HCT116 (cell line): ENCODE data around the gene FALEC. TPM values are rescaled to one million over a fixed set of nuclear protein-coding genes. Genes with fewer than 3 reads are reported as not detected.

Experiments
- ATAC-seq: fragments of 200-7000 bp; cut with Tn5 transposase; 2 replicates; pipeline ENCODE4 v1.9.1; 2020; ENCODE audit warnings: mild to moderate bottlenecking, moderate library complexity
- BruUV-seq: library from RNA; stranded (reverse); fragments of 400-500 nt; replicated peaks from 2 replicates; lab custom pipeline; 2021; lab: Mats Ljungman, UMichigan
- CTCF ChIA-PET: fragments of 300-600 bp; sonication (Branson Sonifier 250); formaldehyde crosslinking; loops from one replicate; lab custom pipeline; 2021; ENCODE audit warnings: antibody characterized with exemption; lab: Charles Lee
- POLR2A ChIA-PET: fragments of 300-600, 350-600 bp; sonication (Branson Sonifier 250); formaldehyde crosslinking; loops from one replicate; lab custom pipeline; 2021; ENCODE audit warnings: antibody characterized with exemption; lab: Charles Lee
- RAD21 ChIA-PET, 2 experiments: fragments of 300-600 bp; sonication (Branson Sonifier 250); formaldehyde crosslinking; loops; one replicate each; lab custom pipeline; 2023; ENCODE audit warnings: low total read pairs in 2 of 2; ENCODE audit not compliant: uncharacterized antibody in 2 of 2, unreplicated experiment in 2 of 2, low non-redundant PET in 1 of 2; lab: Charles Lee
- DNase-seq: peaks from one replicate; pipeline ENCODE4 v3.0.0-alpha.2; 2010; ENCODE audit warnings: low read depth, low spot score
- H2AFZ ChIP-seq: fragments of 200-600 bp; shearing (Covaris generic), sonication (generic); 2 replicates; pipeline ENCODE4 v1.6.1; 2017; ENCODE audit warnings: low read depth, mixed run types, mixed read lengths, antibody characterized with exemption, low read length; ENCODE audit not compliant: poor library complexity, severe bottlenecking
- H3K27ac ChIP-seq: 2 replicates; pipeline ENCODE4 v1.5.1; 2012; ENCODE audit warnings: low read depth, low read length
- H3K27me3 ChIP-seq: fragments of 200-600 bp; sonication (generic); 2 replicates; pipeline ENCODE4 v1.6.1; 2016; ENCODE audit warnings: mixed run types, low read length, mixed read lengths; ENCODE audit not compliant: insufficient read depth
- H3K36me3 ChIP-seq, 2 experiments: fragments of 200-500 bp in 1 of 2; fragments of 200-600 bp in 1 of 2; sonication (Bioruptor generic) in 1 of 2; sonication (generic) in 1 of 2; 2 replicates each; pipeline versions ENCODE4 v1.5.1 to v1.6.1; 2014 to 2016; ENCODE audit warnings: low read length in 2 of 2, inconsistent platforms in 1 of 2, mixed read lengths in 1 of 2, mixed run types in 1 of 2; ENCODE audit not compliant: insufficient read depth in 2 of 2, control insufficient read depth in 1 of 2
- H3K4me1 ChIP-seq, 2 experiments: fragments of 200-600 bp in 1 of 2; sonication (generic) in 1 of 2; 2 replicates each; pipeline versions ENCODE4 v1.5.1 to v1.6.1; 2012 to 2017; ENCODE audit warnings: low read length in 2 of 2, inconsistent platforms in 1 of 2, mild to moderate bottlenecking in 1 of 2, mixed read lengths in 1 of 2, mixed run types in 1 of 2, moderate library complexity in 1 of 2; ENCODE audit not compliant: insufficient read depth in 2 of 2, control insufficient read depth in 1 of 2
- H3K4me2 ChIP-seq: fragments of 200-600 bp; sonication (generic); 2 replicates; pipeline ENCODE4 v1.6.1; 2017; ENCODE audit warnings: mixed run types, low read length, mixed read lengths
- H3K4me3 ChIP-seq, 2 experiments: fragments of 200-600 bp in 1 of 2; sonication (generic) in 1 of 2; replicated peaks in 1 of 2; 2 replicates each; pipeline ENCODE4 v1.5.1; 2011 to 2016; ENCODE audit warnings: low read length in 2 of 2, control low read depth in 1 of 2, low read depth in 1 of 2, mild to moderate bottlenecking in 1 of 2, mixed read lengths in 1 of 2, mixed run types in 1 of 2
- H3K79me2 ChIP-seq: fragments of 200-600 bp; sonication (generic); 2 replicates; pipeline ENCODE4 v1.6.1; 2017; ENCODE audit warnings: mild to moderate bottlenecking, mixed run types, low read length, moderate library complexity, mixed read lengths; ENCODE audit not compliant: insufficient read depth
- H3K9ac ChIP-seq: fragments of 200-600 bp; sonication (generic); 2 replicates; pipeline ENCODE4 v1.6.1; 2016; ENCODE audit warnings: low read length, mixed read lengths
- H3K9me2 ChIP-seq: fragments of 200-600 bp; sonication (generic), shearing (Covaris generic); 2 replicates; pipeline ENCODE4 v1.6.1; 2017; ENCODE audit warnings: mixed run types, mild to moderate bottlenecking, moderate library complexity; ENCODE audit not compliant: insufficient read depth
- H3K9me3 ChIP-seq, 2 experiments: fragments of 200-500 bp in 1 of 2; fragments of 200-600 bp in 1 of 2; sonication (Bioruptor generic) in 1 of 2; sonication (generic) in 1 of 2; 2 replicates each; pipeline ENCODE4 v1.6.1; 2014 to 2017; ENCODE audit warnings: low read length in 2 of 2, mixed read lengths in 2 of 2, inconsistent platforms in 1 of 2, low read depth in 1 of 2, mild to moderate bottlenecking in 1 of 2, mixed run types in 1 of 2, moderate library complexity in 1 of 2; ENCODE audit not compliant: control insufficient read depth in 1 of 2, insufficient read depth in 1 of 2
- H4K20me1 ChIP-seq: fragments of 200-600 bp; sonication (generic), shearing (Covaris generic); 2 replicates; pipeline ENCODE4 v1.6.1; 2017; ENCODE audit warnings: mixed run types, mild to moderate bottlenecking, moderate library complexity; ENCODE audit not compliant: insufficient read depth
- CBX3 ChIP-seq: IDR thresholded peaks from 2 replicates; pipeline ENCODE4 v1.6.1; 2012; ENCODE audit warnings: low read depth
- EGR1 ChIP-seq: IDR thresholded peaks from 2 replicates; pipeline ENCODE4 v1.6.1; 2012; ENCODE audit warnings: low read depth
- ELF1 ChIP-seq: IDR thresholded peaks from 2 replicates; pipeline ENCODE4 v1.6.1; 2012; ENCODE audit warnings: low read depth, borderline replicate concordance
- EZH2phosphoT487 ChIP-seq: fragments of 200-600 bp; IDR thresholded peaks from 2 replicates; pipeline ENCODE4 v1.6.1; 2018; ENCODE audit warnings: antibody characterized with exemption, borderline replicate concordance
- FOSL1 ChIP-seq: IDR thresholded peaks from 2 replicates; pipeline ENCODE4 v1.6.1; 2012; ENCODE audit warnings: low read depth
- MAX ChIP-seq: IDR thresholded peaks from 2 replicates; pipeline ENCODE4 v1.6.1; 2012
- POLR2A ChIP-seq: IDR thresholded peaks from 2 replicates; pipeline ENCODE4 v1.7.0; 2011; ENCODE audit warnings: borderline replicate concordance; ENCODE audit not compliant: insufficient read depth, insufficient read length; ENCODE audit errors: extremely low read depth
- POLR2AphosphoS5 ChIP-seq: IDR thresholded peaks from 2 replicates; pipeline ENCODE4 v1.6.1; 2011; ENCODE audit warnings: mild to moderate bottlenecking, low read depth, low read length, moderate library complexity
- SIN3A ChIP-seq: IDR thresholded peaks from 2 replicates; pipeline ENCODE4 v1.6.1; 2012; ENCODE audit warnings: low read depth
- SP1 ChIP-seq: IDR thresholded peaks from 2 replicates; pipeline ENCODE4 v1.6.1; 2012; ENCODE audit warnings: low read depth
- SRF ChIP-seq: IDR thresholded peaks from 2 replicates; pipeline ENCODE4 v1.6.1; 2012; ENCODE audit warnings: low read depth
- YY1 ChIP-seq: IDR thresholded peaks from 2 replicates; pipeline ENCODE4 v1.6.1; 2011; ENCODE audit warnings: low read length, low read depth, moderate library complexity, mild to moderate bottlenecking; ENCODE audit not compliant: insufficient replicate concordance; ENCODE audit errors: extremely low read depth
- ZBTB33 ChIP-seq: IDR thresholded peaks from 2 replicates; pipeline ENCODE4 v1.6.1; 2011; ENCODE audit warnings: mild to moderate bottlenecking, low read length, moderate library complexity; ENCODE audit not compliant: insufficient replicate concordance; ENCODE audit errors: extremely low read depth
- ZFX ChIP-seq: fragments of 450-650 bp; IDR thresholded peaks from 2 replicates; pipeline ENCODE4 v1.6.1; 2017
- ZNF274 ChIP-seq: fragments of 200-500 bp; sonication (Bioruptor generic); IDR thresholded peaks from 2 replicates; pipeline ENCODE4 v1.6.1; 2014; ENCODE audit warnings: mild to moderate bottlenecking, low read depth, low read length, inconsistent platforms
- intact Hi-C: fragments of 100-400 bp; cut with micrococcal nuclease; formaldehyde crosslinking; loops from 2 replicates; pipeline ENCODE4 v1.10.0; 2022
- total RNA-seq: library from RNA; stranded (reverse); gene quantifications from one replicate; pipeline ENCODE4 v1.2.1, GENCODE V29; 2021; ENCODE audit not compliant: unreplicated experiment
- TF ChIP-seq, protein P1 (sequence below), 3 experiments: fragments of 200-600 bp in 1 of 3; sonication (generic) in 1 of 3; IDR thresholded peaks in 2 of 3; conservative IDR thresholded peaks in 1 of 3; 2 replicates each; pipeline ENCODE4 v1.5.1; 2012 to 2017; ENCODE audit warnings: low read depth in 2 of 3, low read length in 2 of 3, antibody characterized with exemption in 1 of 3, borderline replicate concordance in 1 of 3, control low read depth in 1 of 3, mild to moderate bottlenecking in 1 of 3, mixed read lengths in 1 of 3, mixed run types in 1 of 3, moderate library complexity in 1 of 3; ENCODE audit not compliant: insufficient read depth in 1 of 3

Gene FALEC
- total RNA-seq, 1 experiment from 2014 or later, result 0.59 TPM

GRCh38 chr1:150557813-150558212 is 42.3 kb downstream of the FALEC start:
- Histone ChIP-seq H3K27ac (no peak overlapping the region), H3K4me3 (no peak overlapping the region), H3K79me2 (peaks cover 4% of the 10 kb centered on the region; the same call in 1 of the 2 replicates), H3K9me2 (no peaks in the 10 kb centered on the region), H3K9ac (no peak overlapping the region), H3K4me1 (peaks cover 17 to 32% of the 10 kb centered on the region in 2 experiments), H3K27me3 (no peaks in the 10 kb centered on the region), H3K4me2 (no peak overlapping the region), H4K20me1 (no peaks in the 10 kb centered on the region), H2AFZ (no peak overlapping the region), H3K9me3 (no peaks in the 10 kb centered on the region), H3K36me3 (no peaks in the 10 kb centered on the region)
- ChIA-PET POLR2A (no interaction called here), CTCF (interaction anchor here (1.2 kb wide), 1 partner anchor 72 kb away, joined by 3 read pairs; the partner anchor contains the start of gene ENSA), RAD21 (no interaction called here)
- intact Hi-C loops, result no loop called here
- BruUV-seq, result no TSS peak
- DNase-seq, result no peak
- TF ChIP-seq YY1, result no peak
- no peak for TF ChIP-seq ZNF274
- no peak for TF ChIP-seq CBX3
- TF ChIP-seq EZH2phosphoT487, result no peak
- TF ChIP-seq, protein P1, sequence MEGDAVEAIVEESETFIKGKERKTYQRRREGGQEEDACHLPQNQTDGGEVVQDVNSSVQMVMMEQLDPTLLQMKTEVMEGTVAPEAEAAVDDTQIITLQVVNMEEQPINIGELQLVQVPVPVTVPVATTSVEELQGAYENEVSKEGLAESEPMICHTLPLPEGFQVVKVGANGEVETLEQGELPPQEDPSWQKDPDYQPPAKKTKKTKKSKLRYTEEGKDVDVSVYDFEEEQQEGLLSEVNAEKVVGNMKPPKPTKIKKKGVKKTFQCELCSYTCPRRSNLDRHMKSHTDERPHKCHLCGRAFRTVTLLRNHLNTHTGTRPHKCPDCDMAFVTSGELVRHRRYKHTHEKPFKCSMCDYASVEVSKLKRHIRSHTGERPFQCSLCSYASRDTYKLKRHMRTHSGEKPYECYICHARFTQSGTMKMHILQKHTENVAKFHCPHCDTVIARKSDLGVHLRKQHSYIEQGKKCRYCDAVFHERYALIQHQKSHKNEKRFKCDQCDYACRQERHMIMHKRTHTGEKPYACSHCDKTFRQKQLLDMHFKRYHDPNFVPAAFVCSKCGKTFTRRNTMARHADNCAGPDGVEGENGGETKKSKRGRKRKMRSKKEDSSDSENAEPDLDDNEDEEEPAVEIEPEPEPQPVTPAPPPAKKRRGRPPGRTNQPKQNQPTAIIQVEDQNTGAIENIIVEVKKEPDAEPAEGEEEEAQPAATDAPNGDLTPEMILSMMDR (IDR thresholded peaks at IDR 0.05 in 2 of 3, conservative IDR thresholded peaks at IDR 0.05 in 1 of 3; ENCODE audit: borderline replicate concordance in 1 of 3, insufficient read depth in 1 of 3, low read depth in 2 of 3, low read length in 2 of 3), result no peak
- TF ChIP-seq ELF1, result no peak
- no peak for TF ChIP-seq SRF
- TF ChIP-seq FOSL1, result no peak
- no peak for TF ChIP-seq MAX
- no peak for TF ChIP-seq EGR1
- no peak for TF ChIP-seq POLR2AphosphoS5
- TF ChIP-seq SP1, result no peak
- no peak for TF ChIP-seq ZBTB33
- TF ChIP-seq POLR2A, result no peak
- no peak for TF ChIP-seq ZFX
- no peak for TF ChIP-seq SIN3A
- no peak for ATAC-seq
